ENCODE results near the gene SRPRA. TPM values are rescaled to one million over a fixed set of nuclear protein-coding genes. Genes with fewer than 3 reads are reported as not detected.
A peak's percentile ranks its signal among the peaks of the same experiment; 100 is the strongest.

SRPRA gene
- total RNA-seq, 1 donor from 2014 or later = 40.0 TPM

- Histone ChIP-seq H3K79me2 (ENCODE audit: low read depth) (peaks cover 19% of the 10 kb centered on the region), H3F3A (ENCODE audit: low read depth) (no peaks in the 10 kb centered on the region), H3K4me2 (no peak overlapping the region), H3K4me1 (peaks cover 4% of the 10 kb centered on the region), H3K27me3 (no peaks in the 10 kb centered on the region), H2AFZ (replicated peaks) (no peak overlapping the region), H4K20me1 (ENCODE audit: low read depth) (no peaks in the 10 kb centered on the region), H3K4me3 (no peak overlapping the region), H3K36me3 (no peaks in the 10 kb centered on the region), H3K27ac (no peak overlapping the region), H3K9me3 (ENCODE audit: low read depth) (no peaks in the 10 kb centered on the region), H3K9ac (no peak overlapping the region)
- Mint-ChIP-seq H3K4me1 (peaks cover 20% of the 10 kb centered on the region), H3K36me3 (peaks cover 12% of the 10 kb centered on the region), H3K27ac (no peak overlapping the region), H3K9me3 (peaks cover 2% of the 10 kb centered on the region), H3K4me3 (no peak overlapping the region), H3K27me3 (ENCODE audit: insufficient read depth, low read depth) (peaks cover 2% of the 10 kb centered on the region)
- TF ChIP-seq EZH2 (IDR thresholded peaks at IDR 0.05) (no peak), CTCF (IDR thresholded peaks at IDR 0.05) (peak; percentile 56)
- peak; percentile 62 for DNase-seq (ENCODE audit: low spot score)
Measured at GRCh38 chr11:126307706-126308105, 39.0 kb upstream of the SRPRA start.

- Mint-ChIP-seq H3K4me3 (peak overlapping the region; percentile 39), H3K27me3 (ENCODE audit: insufficient read depth, low read depth) (peaks cover 2% of the 10 kb centered on the region), H3K4me1 (peaks cover 20% of the 10 kb centered on the region), H3K36me3 (peaks cover 15% of the 10 kb centered on the region), H3K27ac (peak overlapping the region; percentile 36), H3K9me3 (peaks cover 4% of the 10 kb centered on the region)
- Histone ChIP-seq H2AFZ (replicated peaks) (no peak overlapping the region), H3K79me2 (ENCODE audit: low read depth) (peaks cover 23% of the 10 kb centered on the region), H3K9ac (no peak overlapping the region), H4K20me1 (ENCODE audit: low read depth) (no peaks in the 10 kb centered on the region), H3K9me3 (ENCODE audit: low read depth) (no peaks in the 10 kb centered on the region), H3K27ac (no peak overlapping the region), H3F3A (ENCODE audit: low read depth) (no peaks in the 10 kb centered on the region), H3K36me3 (no peaks in the 10 kb centered on the region), H3K4me3 (no peak overlapping the region), H3K27me3 (no peaks in the 10 kb centered on the region), H3K4me2 (no peak overlapping the region), H3K4me1 (peaks cover 4% of the 10 kb centered on the region)
- DNase-seq (ENCODE audit: low spot score) = no peak
- no peak for TF ChIP-seq CTCF (IDR thresholded peaks at IDR 0.05)
- TF ChIP-seq EZH2phosphoT487 (IDR thresholded peaks at IDR 0.05) = no peak
- no peak for TF ChIP-seq EZH2 (IDR thresholded peaks at IDR 0.05)
Measured at GRCh38 chr11:126305699-126306098, 37.0 kb upstream of the SRPRA start.

GRCh38 chr11:126304457-126305075 lies 35.9 kb upstream of the SRPRA start:
- no peak for DNase-seq (ENCODE audit: low spot score)
- Histone ChIP-seq H4K20me1 (ENCODE audit: low read depth) (no peaks in the 10 kb centered on the region), H3K27me3 (no peaks in the 10 kb centered on the region), H3F3A (ENCODE audit: low read depth) (no peaks in the 10 kb centered on the region), H3K79me2 (ENCODE audit: low read depth) (peaks cover 23% of the 10 kb centered on the region), H3K36me3 (no peaks in the 10 kb centered on the region), H2AFZ (replicated peaks) (peak overlapping the region; percentile 46), H3K27ac (no peak overlapping the region), H3K4me3 (peak overlapping the region; percentile 42), H3K4me2 (peak overlapping the region; percentile 79), H3K4me1 (peaks cover 4% of the 10 kb centered on the region), H3K9me3 (ENCODE audit: low read depth) (no peaks in the 10 kb centered on the region), H3K9ac (no peak overlapping the region)
- Mint-ChIP-seq H3K36me3 (peaks cover 18% of the 10 kb centered on the region), H3K27ac (peak overlapping the region; percentile 40), H3K27me3 (ENCODE audit: insufficient read depth, low read depth) (peaks cover 4% of the 10 kb centered on the region), H3K4me1 (peaks cover 18% of the 10 kb centered on the region), H3K4me3 (peak overlapping the region; percentile 83), H3K9me3 (peaks cover 4% of the 10 kb centered on the region)
- TF ChIP-seq CTCF (IDR thresholded peaks at IDR 0.05) (no peak), EZH2 (IDR thresholded peaks at IDR 0.05) (no peak), EZH2phosphoT487 (IDR thresholded peaks at IDR 0.05) (no peak)

Measured in neural progenitor cell (in vitro differentiated cells).